CD1c-positive myeloid dendritic cell (primary cell): Measurements from ENCODE around the gene ZNF414.

Experiments
- DNase-seq: peaks from one replicate; pipeline ENCODE4 v3.0.0-alpha.2; 2016; ENCODE audit errors: extremely low spot score

The ZNF414 gene

GRCh38 chr19:8466018-8466417, 47.9 kb downstream of the ZNF414 start:
- DNase-seq, result no peak

GRCh38 chr19:8463365-8463764, 50.6 kb downstream of the ZNF414 start:
- DNase-seq, result no peak

- DNase-seq, result no peak
These were observed 51.4 kb downstream of the ZNF414 start for GRCh38 chr19:8462571-8462970.

GRCh38 chr19:8461891-8462290, 52.1 kb downstream of the ZNF414 start:
- no peak for DNase-seq

- no peak for DNase-seq
These were observed 52.6 kb downstream of the ZNF414 start for GRCh38 chr19:8461376-8461775.

- DNase-seq, result no peak
These were observed 53.3 kb downstream of the ZNF414 start for GRCh38 chr19:8460516-8461298.
